GM18508 (cell line): ENCODE data around the gene ZDHHC1.

Experiments used
- ATAC-seq: cut with Tn5 transposase; IDR thresholded peaks from one replicate; pipeline ENCODE4 v1.9.1; 2021; ENCODE audit warnings: moderate number of reproducible peaks; ENCODE audit not compliant: insufficient read depth, unreplicated experiment

The ZDHHC1 gene

DNA sequence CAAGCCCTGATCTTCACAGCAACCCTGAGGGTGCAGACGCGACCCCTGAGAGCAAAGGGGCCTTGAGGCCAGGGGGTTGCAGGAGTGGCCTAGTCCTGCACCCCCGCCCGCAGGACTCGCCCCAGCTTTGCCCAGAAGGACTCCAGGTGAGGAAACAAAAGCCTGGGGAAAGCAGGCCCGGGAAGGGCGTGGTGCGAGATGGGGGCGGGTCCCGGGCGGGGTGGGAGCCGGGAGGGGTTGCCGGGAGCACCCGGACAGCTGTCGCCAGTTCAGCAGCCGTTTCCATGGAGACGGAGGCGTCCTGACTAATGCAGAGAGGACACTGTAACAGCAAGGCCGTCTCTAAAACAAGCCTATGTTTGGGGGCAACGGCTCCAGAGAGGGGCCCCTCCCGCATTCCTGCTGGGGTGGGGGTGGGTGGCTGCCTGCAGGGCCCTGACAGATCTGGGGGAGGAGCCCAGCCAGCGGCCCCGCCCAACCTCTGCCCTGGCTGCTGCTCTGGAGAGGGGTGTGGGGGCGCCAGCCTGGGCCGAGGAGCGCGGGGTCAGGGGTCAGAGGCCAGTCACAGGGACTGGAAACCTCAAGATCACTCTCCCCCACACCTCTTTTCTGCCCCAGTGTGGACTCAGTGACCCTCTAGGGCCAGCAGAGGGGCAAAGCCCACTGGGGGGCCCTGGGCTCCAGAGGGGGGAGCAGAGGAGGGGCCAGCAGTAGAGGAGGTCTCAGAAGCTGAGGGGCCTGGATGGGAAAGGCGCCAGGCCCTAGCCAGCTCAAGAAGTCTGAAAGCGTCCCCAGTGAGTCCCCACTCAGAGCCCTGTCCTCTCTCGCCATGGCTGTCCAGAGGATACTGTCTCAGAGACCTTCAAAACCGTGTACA is 19.9 kb downstream of the ZDHHC1 start:
- no peak for ATAC-seq

DNA sequence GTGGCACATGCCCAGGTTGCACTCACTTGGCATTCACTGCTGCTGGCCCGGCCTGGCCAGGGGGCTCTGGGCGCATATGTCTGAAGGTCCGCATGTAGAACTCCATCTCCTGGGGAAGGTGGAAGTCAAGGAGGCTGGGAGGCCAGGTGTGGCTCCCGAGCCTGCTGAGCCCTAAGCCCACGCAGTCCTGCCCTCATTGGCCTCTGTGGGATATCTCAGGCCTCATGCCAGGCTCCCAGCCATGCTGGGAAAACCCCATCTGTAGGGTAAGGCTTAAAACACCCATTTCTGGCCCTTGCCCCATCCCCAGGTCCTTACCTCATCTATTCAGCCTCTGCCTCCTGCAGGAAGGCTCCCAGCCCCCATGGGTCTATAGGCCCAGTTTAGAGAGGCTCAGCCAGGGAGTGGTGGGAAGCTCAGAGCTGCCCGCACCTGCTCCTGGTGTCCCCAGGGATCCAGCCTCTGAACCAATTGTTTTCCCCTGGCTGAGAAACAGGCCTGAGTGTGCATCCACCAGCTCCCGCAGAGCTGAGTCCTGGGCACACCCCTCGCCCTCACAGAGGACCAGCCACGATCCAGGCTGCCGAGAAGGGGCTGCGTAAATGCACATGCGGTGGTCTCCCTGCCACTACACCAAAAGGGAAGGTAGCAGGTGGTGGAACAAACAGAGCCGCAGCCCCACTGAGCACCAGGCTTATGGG is 20.7 kb downstream of the ZDHHC1 start:
- ATAC-seq = no peak

DNA sequence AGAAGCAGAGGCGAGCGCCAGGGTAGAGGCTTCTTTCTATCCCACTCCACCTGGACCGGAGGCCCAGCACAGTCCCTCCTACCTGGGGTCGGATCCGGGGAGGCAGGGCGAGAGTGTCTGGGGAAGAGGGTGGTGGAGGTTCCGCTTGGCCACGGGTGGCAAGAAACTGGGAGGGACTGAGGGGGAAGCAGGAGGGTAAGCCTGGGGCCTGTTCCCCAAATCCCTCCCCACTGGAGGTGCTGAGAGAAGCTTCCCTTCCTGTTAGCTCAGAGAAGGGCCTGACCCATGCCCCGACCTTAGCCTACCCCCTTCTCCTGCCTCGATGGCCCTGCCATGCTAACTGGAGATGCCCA is 21.2 kb downstream of the ZDHHC1 start:
- no peak for ATAC-seq

DNA sequence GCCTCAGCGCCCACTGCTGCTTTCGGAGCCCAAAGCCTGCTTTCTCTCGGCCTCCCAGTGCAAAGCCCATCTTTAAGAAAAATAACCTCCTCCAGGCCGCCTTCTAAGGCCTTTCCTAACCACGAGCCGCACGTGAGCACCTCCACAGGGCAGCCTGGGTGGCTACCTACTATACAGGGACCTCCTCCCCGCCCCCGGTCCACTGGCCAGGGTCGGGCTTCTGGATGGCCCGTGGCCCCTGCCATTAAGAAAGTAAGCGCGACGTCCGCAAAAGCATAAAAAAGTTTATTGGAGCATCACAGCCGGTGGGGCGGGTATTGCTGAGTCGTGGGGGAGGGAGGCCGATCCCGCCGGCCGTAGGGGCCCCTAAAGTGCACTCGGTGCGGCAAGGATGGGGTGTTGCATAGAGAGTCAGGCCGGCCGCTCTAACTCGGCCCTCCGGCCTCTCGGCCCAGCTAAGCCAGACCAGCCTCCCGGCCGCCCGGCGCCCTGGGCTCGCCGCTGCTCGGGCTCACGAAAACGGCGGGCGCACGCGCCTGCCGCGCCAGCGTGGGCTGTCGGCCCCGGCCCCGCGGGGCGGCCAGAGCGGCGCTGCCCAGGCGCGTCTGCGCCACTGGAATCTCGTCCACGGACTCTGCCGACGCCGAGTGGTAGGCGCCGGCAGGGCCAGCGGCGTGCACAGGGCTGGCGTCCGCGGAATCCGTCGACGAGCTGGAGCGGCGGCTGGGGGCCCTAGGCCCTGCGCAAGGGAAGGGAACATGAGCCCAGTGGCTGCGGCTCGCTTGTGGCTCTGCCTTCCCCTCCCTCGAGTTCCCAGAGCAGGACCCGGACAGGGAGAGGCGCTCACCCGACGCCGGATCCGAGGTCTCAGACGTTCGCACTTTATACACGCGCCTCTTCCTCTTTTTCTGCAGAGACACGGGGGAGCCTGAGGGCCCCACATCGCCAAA is 21.8 kb downstream of the ZDHHC1 start:
- ATAC-seq = no peak

DNA sequence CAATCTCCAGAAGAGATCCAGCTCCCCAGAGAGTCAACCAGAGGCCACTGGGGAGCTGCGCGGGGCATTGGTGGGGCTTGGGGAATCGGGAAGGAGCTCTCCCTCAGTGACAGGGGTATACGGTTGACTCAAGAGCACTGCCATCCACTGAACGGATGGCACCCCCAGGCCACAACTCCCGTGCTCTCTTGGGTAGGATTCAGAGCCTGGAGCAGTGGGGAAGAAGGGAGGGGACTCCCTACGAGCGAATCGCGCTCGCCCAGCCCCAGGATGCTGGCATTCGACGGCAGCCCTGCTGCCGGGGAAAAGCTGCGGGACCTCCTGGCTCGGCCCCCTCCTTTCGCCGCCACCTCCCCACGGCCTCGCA is 22.5 kb downstream of the ZDHHC1 start:
- ATAC-seq = no peak

DNA sequence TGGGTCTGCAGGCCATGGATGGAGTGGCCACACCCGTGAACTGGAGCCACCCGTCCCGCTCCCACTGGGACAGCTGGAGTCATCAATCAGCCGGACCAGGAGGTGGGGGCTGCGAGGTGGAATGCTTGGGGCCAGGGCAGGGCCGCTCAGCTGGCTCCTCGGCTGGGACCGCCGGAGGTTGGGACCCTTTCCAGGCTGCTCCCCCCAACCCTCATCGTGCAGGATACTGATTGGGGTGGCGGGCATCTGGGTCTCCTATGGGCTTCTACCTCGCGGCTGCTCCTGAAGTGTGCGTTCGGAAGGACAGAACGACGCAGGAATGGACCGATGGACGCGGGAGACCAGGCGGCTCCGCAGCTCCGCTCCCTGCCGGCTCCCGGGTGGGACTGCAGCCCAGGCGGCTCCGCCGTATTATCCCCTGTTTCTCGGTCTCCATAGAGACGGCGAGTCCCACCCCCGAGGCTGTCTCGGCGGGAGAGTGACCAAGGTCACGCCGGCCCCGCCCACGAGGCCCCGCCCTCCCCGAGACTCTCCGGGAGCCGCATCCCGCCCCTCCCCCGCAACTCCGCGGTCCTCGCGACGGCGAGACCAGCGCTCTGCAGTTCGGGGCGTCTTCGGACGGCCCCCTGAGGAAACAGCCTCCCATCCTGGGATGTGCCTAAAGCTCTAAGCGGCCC is 23.0 kb downstream of the ZDHHC1 start, which contains the start of gene TPPP3:
TPPP3 (minus strand) TSS at position 388 of the 677 bp plus-strand sequence. CDS start 2,387 bp downstream, outside the sequence.
- no peak for ATAC-seq

DNA sequence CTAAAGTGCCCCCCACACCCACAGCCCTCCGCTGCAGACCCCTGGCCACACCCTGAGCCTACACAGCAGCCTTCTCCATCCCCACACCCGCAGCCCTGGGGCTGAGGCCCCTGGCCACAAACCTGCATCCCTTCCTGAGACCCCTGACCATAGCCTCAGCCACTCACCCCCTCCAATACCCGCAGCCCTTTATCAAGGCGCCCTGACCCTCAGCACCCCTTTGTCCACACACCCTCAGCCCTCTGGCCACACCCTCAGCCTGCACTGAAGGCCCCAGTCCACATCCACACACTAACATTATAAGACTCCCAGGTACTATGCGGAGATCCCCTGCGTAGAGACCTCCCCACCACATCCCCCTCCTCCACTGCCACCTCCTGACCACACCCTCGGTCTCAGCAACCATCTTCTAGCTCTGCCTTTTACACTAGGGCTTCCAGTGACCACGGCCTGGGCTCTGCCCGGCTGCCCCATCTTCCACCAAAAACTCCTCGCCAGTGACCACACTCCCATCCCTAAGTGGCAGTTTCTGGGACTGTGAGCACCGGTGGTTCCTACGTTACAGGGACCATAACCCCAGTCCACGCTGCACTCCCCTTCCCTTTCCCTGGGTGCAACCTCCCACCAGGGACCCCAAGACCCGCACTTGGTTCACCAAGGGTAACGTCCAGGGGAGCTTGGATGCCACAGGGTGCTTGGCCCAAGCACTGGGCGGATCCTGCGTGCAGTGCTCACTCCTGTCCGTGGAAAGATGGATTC is 23.8 kb downstream of the ZDHHC1 start:
- ATAC-seq = no peak

DNA sequence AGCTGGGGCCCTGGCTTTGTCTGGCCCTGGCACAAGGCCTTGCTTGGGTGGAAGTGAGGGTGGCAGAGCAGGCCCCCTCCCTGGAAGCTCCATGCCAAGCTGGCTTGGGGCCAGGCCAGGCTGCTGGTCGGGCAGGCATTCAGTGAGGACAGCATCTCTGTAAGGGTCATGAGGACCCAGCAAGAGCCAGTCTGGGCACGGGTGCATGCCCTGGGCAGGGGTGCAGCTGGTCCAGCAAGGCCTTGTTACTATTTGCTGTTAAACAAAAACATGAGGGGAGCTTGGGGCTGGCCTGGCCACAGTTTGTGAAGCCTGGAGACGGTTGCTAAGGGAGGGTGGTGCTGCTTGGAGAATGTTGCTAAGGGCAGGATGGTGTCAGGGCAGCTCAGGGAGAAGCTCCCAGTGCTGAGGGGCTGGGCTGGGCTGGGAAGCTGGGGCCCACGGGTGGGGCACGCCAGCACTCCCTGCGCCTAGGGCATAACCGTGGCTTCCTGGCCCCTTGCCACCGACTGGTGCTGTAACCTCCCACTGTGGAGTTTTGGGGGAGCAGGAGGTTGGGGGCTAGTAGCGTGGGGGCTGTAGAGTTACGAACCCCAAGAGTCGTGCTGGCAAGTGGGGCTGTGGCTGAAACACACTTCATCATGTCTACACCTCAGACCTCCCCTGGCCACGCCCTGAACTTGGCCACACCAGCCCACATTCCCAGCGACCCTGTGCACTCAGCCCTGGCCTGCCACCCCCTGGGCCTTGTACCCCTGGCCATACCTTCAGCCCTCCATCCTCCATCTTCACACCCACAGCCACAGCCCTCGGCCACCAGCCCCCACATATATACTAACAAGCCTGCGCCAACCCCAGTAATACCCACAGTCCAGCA is 24.6 kb downstream of the ZDHHC1 start:
- ATAC-seq = no peak

DNA sequence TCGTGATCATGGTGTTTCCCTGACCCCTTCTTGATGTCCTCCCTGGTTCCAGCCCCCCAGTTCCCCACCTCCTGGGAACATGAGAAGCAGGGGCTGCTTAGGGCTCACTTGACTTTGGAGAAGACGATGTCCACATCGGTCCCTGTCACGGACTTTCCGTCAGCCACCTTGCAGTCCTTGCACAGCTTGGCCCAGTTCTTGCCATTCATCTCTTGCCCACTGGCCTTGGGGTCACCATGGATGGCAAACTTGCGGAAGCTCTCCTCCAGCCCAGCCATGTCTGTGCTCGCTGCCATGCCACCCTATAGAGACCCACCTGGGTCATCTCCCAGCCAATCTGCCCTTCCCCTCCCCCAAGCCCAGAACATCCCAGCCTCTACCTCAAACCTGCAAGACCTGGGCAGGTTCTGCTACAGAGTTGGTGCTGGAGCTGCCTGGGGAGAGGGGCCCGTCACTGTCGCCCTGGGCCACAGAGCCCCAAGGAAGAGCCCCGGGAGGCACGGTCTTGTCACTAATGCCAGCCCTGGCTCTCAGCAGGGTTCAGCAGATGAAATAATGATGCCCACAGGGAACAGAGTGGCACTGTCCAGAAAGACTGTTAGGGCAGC is 25.4 kb downstream of the ZDHHC1 start:
- no peak for ATAC-seq

DNA sequence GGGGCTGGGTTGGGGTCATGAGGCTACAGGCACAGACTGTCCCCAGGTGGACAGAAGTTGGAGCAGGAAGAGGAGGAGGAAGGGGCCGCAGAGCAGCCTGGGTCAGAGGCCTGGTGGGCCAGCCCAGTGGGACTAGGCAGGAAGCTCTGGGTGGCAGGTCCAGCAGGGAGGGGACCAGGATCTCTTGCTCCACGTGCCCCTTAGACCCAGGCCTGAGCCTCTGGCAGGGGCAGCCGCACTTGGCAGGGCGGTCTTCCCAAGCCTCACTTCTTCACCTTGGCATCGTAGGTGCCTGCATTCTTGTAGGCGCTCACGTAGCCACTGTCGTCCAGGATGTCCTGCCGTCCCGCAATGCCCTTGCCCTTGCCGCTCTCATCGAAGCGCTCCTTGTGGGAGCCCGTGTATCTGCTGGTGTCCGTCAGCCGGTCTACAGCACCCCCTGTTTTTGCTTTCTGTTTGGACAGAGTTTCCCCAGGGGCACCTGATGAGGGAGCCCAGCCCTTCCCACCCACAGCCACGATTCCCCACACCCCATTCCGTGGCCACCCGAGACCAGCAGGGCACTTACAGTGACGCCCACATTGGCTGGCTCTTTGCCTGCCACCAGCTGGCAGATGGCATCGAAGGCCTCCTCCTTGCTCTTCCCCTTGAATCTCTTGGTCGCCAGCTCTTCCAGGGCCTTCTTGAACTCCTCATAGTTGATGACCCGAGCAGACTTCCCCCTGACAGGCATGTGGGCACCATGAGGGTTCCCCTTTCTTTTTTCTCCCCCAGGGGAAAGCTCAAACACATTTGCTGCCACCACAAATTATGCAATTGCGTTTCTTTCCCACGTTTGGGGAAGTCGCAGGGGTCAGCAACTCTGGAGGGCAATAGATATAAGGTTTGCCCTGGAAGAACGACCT is 26.1 kb downstream of the ZDHHC1 start:
- ATAC-seq = no peak

DNA sequence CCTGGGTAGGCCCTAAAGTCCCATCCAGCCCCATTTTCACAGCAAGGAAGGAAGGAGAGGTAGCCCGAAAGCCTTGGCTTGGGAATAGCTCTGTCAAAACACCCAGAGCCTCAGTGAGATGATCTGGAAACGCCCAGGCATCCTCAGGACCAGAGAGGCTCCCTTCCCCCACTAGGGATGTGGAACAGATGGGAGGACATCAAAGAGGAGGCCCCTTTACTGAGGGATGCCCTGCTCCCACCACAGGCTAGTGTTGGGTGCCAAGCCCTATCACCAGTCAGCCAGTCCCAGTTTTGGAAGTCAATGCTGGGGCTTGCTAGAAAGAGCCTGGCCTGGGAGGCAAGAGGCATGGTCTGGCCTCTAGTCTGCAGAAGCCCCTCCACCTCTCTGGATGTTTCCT is 27.7 kb downstream of the ZDHHC1 start:
- ATAC-seq = no peak

DNA sequence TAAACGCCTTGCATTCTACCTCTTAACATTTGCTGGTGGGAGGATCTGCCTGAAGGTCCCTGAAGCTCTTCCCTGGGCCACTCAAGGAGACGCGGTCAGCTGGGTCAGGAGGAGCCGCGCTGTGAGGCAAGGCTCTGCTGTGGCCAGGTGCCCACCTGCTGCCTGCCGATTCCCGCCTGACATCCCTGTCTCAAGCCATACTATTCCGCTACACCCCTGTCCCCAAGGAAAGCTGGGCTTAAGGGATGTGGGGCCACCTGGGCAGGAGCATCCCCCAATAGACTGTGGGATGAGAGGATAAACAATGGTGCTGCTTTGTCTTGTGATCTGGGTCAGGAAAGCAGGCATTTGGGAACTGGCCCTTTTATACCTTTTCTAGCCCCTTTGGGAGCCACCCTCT is 28.1 kb downstream of the ZDHHC1 start:
- no peak for ATAC-seq

DNA sequence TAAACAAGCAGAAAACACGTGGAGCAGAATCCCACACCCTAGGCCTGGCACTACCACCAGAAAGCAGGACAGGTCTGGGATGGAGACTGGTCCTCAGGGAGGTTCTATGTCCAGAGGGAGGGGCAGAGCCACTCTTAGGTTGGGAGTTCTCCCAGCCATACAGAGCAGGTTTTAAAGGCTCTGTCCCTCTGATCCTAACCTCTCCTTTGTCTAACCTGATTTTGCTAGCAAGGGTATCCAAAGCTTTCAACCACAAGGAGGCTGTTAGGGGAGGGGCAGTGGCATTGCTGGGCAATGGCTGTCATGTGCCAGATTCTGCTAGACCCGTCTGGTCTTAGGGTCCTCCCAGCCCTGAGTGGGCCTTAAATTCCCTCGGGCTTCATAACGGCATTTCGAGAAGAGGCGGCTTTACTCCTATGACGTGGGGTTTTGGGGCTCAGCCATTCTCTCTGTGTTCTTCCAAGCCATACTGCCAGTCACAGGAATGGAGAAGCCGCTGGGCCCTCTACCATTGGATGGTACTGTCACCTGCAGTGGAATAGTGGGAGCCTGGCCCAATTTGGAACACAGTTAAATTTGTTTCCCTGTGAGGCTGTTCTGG is 28.7 kb downstream of the ZDHHC1 start:
- no peak for ATAC-seq

DNA sequence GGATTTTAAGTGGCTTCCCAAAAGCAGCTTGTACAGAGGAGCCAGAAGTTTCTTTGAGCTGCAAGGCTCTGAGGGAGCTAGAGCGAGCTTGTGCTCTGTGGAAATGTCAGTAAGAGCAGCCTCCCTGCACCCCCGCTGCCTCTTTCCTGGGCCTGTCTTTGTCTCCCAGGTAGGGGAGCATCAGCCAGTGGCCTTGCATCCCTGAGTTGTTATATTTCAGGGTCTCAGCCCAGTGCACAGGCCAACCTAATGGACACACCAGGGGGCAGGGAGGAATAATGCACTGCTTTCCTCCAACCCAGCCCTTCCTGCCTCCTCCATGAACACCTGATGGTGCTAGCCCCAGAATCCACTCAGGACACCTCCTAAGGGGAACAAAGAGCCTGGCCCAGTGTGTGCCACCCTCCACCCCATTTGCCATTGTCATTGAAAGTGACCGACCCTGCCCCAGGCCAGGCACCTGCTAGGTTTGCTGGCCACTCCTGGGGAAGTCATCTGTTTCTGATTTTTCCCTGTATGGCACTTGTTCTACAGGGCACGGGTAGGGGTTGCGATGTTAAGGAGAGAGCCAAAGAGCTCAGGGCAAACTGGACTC is 29.3 kb downstream of the ZDHHC1 start:
- ATAC-seq = no peak

DNA sequence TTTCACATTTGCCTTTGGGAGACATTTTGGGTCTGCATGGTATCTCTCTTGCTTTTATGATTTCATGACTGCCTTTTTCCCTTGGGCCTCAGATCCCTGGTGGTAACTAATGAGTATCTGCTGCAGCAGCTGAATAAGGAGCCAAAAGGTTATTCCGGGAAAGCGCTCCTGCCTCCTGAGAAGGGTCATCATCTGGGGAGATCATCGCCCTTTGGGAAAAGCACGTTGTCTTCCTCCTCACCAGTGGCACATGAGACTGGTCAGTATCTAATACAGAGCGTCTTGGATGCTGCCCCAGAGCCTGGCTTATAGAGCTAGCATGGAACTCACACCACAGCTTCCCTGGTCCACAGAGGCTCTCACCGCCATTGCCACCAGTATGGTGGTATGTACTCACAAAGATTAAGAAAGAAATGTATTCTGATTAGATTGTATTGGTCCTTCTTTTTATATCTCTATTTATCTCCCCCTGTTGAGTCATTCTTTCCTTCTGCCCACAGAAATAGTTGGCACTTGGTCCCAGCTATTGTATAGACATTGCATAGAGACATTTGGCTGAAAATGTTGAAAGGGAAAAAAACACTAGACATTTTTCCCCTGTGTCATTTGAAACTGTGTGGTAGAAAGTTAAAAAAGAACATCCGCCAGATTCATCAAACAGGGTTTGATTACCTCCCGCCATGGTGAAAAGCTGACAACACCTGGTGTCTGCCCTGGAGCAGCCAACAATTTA is 31.3 kb downstream of the ZDHHC1 start:
- ATAC-seq = no peak

DNA sequence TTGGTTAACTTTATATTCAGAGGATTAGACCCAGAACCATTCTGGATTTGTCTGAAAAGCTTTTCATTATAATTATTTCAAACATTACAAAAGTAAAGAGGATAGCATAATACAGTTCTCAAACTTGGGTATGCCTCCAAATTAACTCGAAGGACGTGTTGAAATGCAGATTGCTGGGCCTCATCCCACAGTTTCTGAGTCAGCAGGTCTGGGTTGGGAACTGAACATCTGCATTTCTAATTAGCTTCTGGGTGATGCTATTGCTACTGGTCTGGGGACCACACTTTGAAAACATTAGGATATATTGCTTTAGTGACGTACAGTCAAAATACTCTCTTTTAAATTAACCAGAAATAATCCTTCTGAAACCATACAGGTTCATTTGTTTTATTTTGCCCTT is 33.0 kb downstream of the ZDHHC1 start:
- no peak for ATAC-seq
